Spleen (tissue), 7 donors: ENCODE results near the gene UBE2K.

Experiments used
- POLR2A ChIP-seq, 3 donors: fragments of 450-650 bp; IDR thresholded peaks; one replicate each; pipeline ENCODE4 v1.5.1; 2017; ENCODE audit warnings: antibody characterized with exemption in 3 of 3, mild to moderate bottlenecking in 1 of 3
- POLR2AphosphoS5 ChIP-seq, 3 donors: sonication (generic); formaldehyde crosslinking; IDR thresholded peaks; one replicate each; pipeline ENCODE4 v1.5.1; 2017; ENCODE audit warnings: antibody characterized with exemption in 3 of 3
- TF ChIP-seq, protein P1 (sequence below), 11 experiments: fragments of 200-600 bp in 7 of 11; fragments of 450-650 bp in 4 of 11; sonication (generic) in 4 of 11; IDR thresholded peaks in 8 of 11; conservative IDR thresholded peaks in 3 of 11; 1 replicate in 7 of 11; 2 replicates in 4 of 11; pipeline versions ENCODE4 v1.4.0 to v1.8.0; 2016 to 2021; ENCODE audit warnings: antibody characterized with exemption in 11 of 11, inconsistent platforms in 4 of 11, mild to moderate bottlenecking in 1 of 11
- donor health status: DM: no; HTN: no; CAD: no; lungs with moderate emphysema.
- donor health status: DM: no; HTN: no; CAD: no.
- donor health status: DM: no; HTN: no; CAD: no.

DNA sequence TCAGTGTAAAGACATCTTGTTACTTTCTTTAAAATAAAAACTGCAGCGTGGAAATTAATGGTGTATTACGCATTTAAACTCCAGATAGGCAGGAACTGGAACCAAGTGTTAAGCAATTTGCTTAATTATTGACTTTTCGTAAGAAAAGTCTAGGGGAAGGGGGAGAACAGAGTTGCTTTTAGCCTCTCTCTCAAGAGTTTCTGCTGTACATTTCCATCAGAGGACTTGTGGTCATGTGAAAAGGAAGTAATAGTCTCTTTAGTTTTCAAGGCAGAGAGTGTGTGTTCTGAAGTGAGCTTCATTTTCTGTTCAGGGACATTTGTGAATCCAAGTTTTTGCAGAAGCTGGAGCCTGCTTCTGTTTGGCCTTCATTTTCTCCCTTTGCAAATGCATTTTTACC is 127.2 kb downstream of the UBE2K start:
- TF ChIP-seq, protein P1, sequence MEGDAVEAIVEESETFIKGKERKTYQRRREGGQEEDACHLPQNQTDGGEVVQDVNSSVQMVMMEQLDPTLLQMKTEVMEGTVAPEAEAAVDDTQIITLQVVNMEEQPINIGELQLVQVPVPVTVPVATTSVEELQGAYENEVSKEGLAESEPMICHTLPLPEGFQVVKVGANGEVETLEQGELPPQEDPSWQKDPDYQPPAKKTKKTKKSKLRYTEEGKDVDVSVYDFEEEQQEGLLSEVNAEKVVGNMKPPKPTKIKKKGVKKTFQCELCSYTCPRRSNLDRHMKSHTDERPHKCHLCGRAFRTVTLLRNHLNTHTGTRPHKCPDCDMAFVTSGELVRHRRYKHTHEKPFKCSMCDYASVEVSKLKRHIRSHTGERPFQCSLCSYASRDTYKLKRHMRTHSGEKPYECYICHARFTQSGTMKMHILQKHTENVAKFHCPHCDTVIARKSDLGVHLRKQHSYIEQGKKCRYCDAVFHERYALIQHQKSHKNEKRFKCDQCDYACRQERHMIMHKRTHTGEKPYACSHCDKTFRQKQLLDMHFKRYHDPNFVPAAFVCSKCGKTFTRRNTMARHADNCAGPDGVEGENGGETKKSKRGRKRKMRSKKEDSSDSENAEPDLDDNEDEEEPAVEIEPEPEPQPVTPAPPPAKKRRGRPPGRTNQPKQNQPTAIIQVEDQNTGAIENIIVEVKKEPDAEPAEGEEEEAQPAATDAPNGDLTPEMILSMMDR (IDR thresholded peaks at IDR 0.05 in 8 of 11, conservative IDR thresholded peaks at IDR 0.05 in 3 of 11), result no peak
- TF ChIP-seq POLR2AphosphoS5 (IDR thresholded peaks at IDR 0.05) (no peak), POLR2A (IDR thresholded peaks at IDR 0.05) (no peak)
